ENCODE results near the gene NTNG1.

NTNG1 gene

DNA sequence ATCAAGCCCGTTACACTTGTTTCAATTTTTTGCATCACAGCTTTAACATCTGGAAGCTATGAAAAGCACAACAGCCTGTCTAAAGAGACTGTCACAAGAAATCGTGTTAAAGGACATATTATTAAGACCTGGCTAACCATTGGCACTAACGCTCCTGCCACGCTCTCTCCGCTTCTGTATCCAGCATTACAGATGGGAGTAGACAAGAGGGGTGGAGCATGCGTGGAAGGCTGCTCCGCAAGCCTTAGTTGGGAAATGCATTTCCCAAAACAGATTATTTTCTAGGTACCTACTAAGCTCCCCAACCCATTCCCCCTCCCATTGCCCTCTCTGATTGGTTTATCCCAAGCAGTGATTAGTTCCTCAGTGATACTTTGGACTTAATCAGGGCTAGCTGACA lies 72.4 kb downstream of the NTNG1 start:
- DNase-seq (ENCODE audit: low read depth): no peak
- H3K4me3 ChIP-seq (ENCODE audit: low read depth, low read length): no peak overlapping the region
- TF ChIP-seq, protein P1, sequence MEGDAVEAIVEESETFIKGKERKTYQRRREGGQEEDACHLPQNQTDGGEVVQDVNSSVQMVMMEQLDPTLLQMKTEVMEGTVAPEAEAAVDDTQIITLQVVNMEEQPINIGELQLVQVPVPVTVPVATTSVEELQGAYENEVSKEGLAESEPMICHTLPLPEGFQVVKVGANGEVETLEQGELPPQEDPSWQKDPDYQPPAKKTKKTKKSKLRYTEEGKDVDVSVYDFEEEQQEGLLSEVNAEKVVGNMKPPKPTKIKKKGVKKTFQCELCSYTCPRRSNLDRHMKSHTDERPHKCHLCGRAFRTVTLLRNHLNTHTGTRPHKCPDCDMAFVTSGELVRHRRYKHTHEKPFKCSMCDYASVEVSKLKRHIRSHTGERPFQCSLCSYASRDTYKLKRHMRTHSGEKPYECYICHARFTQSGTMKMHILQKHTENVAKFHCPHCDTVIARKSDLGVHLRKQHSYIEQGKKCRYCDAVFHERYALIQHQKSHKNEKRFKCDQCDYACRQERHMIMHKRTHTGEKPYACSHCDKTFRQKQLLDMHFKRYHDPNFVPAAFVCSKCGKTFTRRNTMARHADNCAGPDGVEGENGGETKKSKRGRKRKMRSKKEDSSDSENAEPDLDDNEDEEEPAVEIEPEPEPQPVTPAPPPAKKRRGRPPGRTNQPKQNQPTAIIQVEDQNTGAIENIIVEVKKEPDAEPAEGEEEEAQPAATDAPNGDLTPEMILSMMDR (IDR thresholded peaks at IDR 0.05; ENCODE audit: low read depth, low read length, missing control alignments): no peak

GRCh38 chr1:107220036-107220435 lies 79.2 kb downstream of the NTNG1 start:
- DNase-seq (ENCODE audit: low read depth): no peak
- TF ChIP-seq, protein P1 (IDR thresholded peaks at IDR 0.05; ENCODE audit: low read depth, low read length, missing control alignments): no peak
- no peak overlapping the region for H3K4me3 ChIP-seq (ENCODE audit: low read depth, low read length)

- H3K4me3 ChIP-seq (ENCODE audit: low read depth, low read length): no peak overlapping the region
- DNase-seq (ENCODE audit: low read depth): no peak
- TF ChIP-seq, protein P1 (IDR thresholded peaks at IDR 0.05; ENCODE audit: low read depth, low read length, missing control alignments): no peak
Observed at GRCh38 chr1:107225706-107226105, 84.9 kb downstream of the NTNG1 start.

GRCh38 chr1:107228704-107229371 lies 88.0 kb downstream of the NTNG1 start:
- H3K4me3 ChIP-seq (ENCODE audit: low read depth, low read length): no peak overlapping the region
- no peak for DNase-seq (ENCODE audit: low read depth)
- TF ChIP-seq, protein P1 (IDR thresholded peaks at IDR 0.05; ENCODE audit: low read depth, low read length, missing control alignments): no peak

DNA sequence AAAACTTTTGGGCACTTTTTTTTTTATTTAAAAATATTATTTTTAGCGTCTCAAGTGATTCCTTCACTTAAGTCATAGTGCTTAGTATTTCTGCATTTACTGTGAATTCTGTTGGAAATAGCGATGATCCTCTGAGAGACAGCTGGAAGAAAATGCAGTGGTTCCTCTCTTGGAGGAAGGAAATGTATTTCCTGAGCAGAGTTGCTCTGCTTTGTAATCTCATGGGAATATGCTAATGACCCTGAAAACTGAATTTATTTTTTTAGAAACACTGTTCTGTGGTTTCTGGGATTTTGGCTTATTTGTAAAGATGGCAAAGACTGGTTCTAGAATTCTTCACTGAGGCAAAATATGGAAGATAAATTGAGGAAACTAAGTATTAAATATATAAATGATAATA lies 88.9 kb downstream of the NTNG1 start:
- H3K4me3 ChIP-seq (ENCODE audit: low read depth, low read length): no peak overlapping the region
- DNase-seq (ENCODE audit: low read depth): no peak
- TF ChIP-seq, protein P1 (IDR thresholded peaks at IDR 0.05; ENCODE audit: low read depth, low read length, missing control alignments): no peak

- TF ChIP-seq, protein P1 (IDR thresholded peaks at IDR 0.05; ENCODE audit: low read depth, low read length, missing control alignments): no peak
- no peak overlapping the region for H3K4me3 ChIP-seq (ENCODE audit: low read depth, low read length)
- no peak for DNase-seq (ENCODE audit: low read depth)
Observed at GRCh38 chr1:107230121-107230520, 89.3 kb downstream of the NTNG1 start.

- TF ChIP-seq, protein P1 (IDR thresholded peaks at IDR 0.05; ENCODE audit: low read depth, low read length, missing control alignments): no peak
- no peak overlapping the region for H3K4me3 ChIP-seq (ENCODE audit: low read depth, low read length)
- no peak for DNase-seq (ENCODE audit: low read depth)
Observed at GRCh38 chr1:107231291-107231690, 90.5 kb downstream of the NTNG1 start.

Measured in GM12864 (cell line).